ENCODE measurements around the gene ZNF681.

ZNF681 gene

DNA sequence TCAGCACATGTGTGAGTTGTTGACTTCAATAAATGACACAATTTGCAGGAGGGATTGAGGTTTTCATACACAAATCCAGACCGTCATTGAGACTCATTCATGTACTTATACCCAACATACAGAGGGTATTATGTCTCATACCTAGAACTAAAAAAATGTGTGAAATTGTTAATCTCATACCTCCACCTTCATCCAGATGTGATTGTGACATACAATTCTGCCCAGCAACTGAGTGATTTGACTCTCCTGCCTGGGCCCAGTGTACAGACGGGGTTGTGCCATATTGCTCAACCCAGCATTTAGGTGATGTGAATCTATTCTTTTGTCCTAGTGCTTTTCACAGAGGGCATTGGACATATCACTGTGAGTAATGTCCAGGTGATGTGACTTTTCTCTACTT is 12.6 kb upstream of the ZNF681 start:
- TF ChIP-seq YY1 (IDR thresholded peaks at IDR 0.05; ENCODE audit: low read depth): no peak
- TF ChIP-seq TAF1 (IDR thresholded peaks at IDR 0.05; ENCODE audit: low read depth): no peak
- no peak for TF ChIP-seq NFIC (IDR thresholded peaks at IDR 0.05)
- no peak for TF ChIP-seq EP300 (IDR thresholded peaks at IDR 0.05; ENCODE audit: borderline replicate concordance)
- TF ChIP-seq ZBTB7A (IDR thresholded peaks at IDR 0.05; ENCODE audit: low read depth): no peak
- TF ChIP-seq, protein P1, sequence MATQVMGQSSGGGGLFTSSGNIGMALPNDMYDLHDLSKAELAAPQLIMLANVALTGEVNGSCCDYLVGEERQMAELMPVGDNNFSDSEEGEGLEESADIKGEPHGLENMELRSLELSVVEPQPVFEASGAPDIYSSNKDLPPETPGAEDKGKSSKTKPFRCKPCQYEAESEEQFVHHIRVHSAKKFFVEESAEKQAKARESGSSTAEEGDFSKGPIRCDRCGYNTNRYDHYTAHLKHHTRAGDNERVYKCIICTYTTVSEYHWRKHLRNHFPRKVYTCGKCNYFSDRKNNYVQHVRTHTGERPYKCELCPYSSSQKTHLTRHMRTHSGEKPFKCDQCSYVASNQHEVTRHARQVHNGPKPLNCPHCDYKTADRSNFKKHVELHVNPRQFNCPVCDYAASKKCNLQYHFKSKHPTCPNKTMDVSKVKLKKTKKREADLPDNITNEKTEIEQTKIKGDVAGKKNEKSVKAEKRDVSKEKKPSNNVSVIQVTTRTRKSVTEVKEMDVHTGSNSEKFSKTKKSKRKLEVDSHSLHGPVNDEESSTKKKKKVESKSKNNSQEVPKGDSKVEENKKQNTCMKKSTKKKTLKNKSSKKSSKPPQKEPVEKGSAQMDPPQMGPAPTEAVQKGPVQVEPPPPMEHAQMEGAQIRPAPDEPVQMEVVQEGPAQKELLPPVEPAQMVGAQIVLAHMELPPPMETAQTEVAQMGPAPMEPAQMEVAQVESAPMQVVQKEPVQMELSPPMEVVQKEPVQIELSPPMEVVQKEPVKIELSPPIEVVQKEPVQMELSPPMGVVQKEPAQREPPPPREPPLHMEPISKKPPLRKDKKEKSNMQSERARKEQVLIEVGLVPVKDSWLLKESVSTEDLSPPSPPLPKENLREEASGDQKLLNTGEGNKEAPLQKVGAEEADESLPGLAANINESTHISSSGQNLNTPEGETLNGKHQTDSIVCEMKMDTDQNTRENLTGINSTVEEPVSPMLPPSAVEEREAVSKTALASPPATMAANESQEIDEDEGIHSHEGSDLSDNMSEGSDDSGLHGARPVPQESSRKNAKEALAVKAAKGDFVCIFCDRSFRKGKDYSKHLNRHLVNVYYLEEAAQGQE (IDR thresholded peaks at IDR 0.05; ENCODE audit: low read depth): no peak
- no peak for TF ChIP-seq TEAD4 (IDR thresholded peaks at IDR 0.05)
- no peak for TF ChIP-seq TCF12 (IDR thresholded peaks at IDR 0.05; ENCODE audit: low read depth)
- no peak for TF ChIP-seq FOXM1 (IDR thresholded peaks at IDR 0.05; ENCODE audit: borderline replicate concordance, low read depth)
- TF ChIP-seq, protein P2, sequence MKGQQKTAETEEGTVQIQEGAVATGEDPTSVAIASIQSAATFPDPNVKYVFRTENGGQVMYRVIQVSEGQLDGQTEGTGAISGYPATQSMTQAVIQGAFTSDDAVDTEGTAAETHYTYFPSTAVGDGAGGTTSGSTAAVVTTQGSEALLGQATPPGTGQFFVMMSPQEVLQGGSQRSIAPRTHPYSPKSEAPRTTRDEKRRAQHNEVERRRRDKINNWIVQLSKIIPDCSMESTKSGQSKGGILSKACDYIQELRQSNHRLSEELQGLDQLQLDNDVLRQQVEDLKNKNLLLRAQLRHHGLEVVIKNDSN (IDR thresholded peaks at IDR 0.05): no peak
- TF ChIP-seq, protein P3, sequence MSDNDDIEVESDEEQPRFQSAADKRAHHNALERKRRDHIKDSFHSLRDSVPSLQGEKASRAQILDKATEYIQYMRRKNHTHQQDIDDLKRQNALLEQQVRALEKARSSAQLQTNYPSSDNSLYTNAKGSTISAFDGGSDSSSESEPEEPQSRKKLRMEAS (IDR thresholded peaks at IDR 0.05): no peak
- no peak for TF ChIP-seq CREB1 (IDR thresholded peaks at IDR 0.05; ENCODE audit: low read depth)
- no peak for TF ChIP-seq RAD21 (IDR thresholded peaks at IDR 0.05; ENCODE audit: low read depth)
- TF ChIP-seq EGR1 (IDR thresholded peaks at IDR 0.05): no peak
- no peak for TF ChIP-seq CEBPB (IDR thresholded peaks at IDR 0.05)

DNA sequence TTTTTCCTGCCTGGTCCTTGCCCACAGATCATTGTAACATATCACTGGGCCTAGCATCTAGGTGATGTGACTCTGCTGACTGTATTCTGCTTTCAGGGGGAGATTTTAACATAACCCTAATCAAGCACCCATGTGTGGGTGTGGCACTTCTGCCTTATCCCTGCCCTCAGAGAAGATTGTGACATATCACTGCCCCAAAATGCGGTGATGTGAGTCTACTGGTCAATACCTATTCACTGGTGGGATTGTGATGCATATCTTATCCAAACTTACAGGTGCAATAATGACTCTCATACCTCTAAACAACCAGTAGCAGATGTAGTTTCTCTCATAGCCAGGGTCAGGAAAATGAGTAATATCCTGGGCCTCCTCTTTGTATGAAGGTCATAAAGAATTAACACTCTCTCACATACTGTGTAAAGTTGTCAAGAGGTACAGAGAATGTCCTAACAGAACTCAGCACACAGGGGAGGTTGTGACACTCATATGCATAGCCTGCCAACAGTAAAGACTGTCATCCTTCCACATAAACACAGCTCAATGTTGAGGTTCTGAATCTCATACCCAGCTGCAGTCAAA is 12.1 kb upstream of the ZNF681 start:
- TF ChIP-seq, protein P3 (IDR thresholded peaks at IDR 0.05): no peak
- TF ChIP-seq CEBPB (IDR thresholded peaks at IDR 0.05) (no peak), TCF12 (IDR thresholded peaks at IDR 0.05; ENCODE audit: low read depth) (no peak), EP300 (IDR thresholded peaks at IDR 0.05; ENCODE audit: borderline replicate concordance) (no peak), EGR1 (IDR thresholded peaks at IDR 0.05) (no peak), RAD21 (IDR thresholded peaks at IDR 0.05; ENCODE audit: low read depth) (no peak), TAF1 (IDR thresholded peaks at IDR 0.05; ENCODE audit: low read depth) (no peak), FOXM1 (IDR thresholded peaks at IDR 0.05; ENCODE audit: borderline replicate concordance, low read depth) (no peak), TEAD4 (IDR thresholded peaks at IDR 0.05) (no peak), CREB1 (IDR thresholded peaks at IDR 0.05; ENCODE audit: low read depth) (no peak), YY1 (IDR thresholded peaks at IDR 0.05; ENCODE audit: low read depth) (no peak), NFIC (IDR thresholded peaks at IDR 0.05) (no peak), ZBTB7A (IDR thresholded peaks at IDR 0.05; ENCODE audit: low read depth) (no peak)
- TF ChIP-seq, protein P1 (IDR thresholded peaks at IDR 0.05; ENCODE audit: low read depth): no peak
- TF ChIP-seq, protein P2 (IDR thresholded peaks at IDR 0.05): no peak

DNA sequence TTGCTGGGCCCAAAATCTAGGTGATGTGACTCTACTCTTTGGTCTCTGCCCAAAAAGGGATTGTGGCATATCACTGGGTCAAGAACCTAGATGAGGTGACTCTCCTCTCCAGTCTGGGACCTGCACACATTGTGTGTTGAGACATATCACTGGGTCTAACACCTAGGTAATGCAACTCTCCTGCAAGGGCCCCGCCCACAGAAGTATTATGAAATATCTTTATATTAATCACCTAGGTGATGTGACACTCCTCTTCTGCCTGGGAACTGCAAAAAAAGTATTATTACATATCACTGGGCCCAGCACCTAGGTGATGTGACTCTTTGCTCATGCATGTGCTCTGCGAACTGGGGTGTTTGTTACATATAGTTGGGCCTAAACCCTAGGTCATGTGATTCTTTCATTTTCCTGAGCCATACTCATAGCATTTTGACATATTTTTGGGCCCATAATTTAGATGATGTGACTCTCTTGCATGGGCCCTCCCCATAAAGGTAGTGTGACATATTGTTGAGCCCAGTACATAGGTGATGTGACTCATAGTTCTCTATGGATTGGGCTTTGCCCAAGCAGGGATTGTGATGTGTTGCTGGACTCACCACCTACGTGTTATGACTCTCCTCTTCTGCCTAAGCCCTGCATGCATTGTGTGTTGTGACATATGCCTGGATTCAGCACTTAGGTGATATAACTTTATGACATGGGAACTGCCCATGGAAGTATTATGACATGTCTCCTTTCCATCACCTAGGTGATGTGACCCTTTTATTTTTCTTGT is 11.2 kb upstream of the ZNF681 start:
- TF ChIP-seq NFIC (IDR thresholded peaks at IDR 0.05) (no peak), TEAD4 (IDR thresholded peaks at IDR 0.05) (no peak), TCF12 (IDR thresholded peaks at IDR 0.05; ENCODE audit: low read depth) (no peak), ZBTB7A (IDR thresholded peaks at IDR 0.05; ENCODE audit: low read depth) (no peak), TAF1 (IDR thresholded peaks at IDR 0.05; ENCODE audit: low read depth) (no peak), CREB1 (IDR thresholded peaks at IDR 0.05; ENCODE audit: low read depth) (no peak), EGR1 (IDR thresholded peaks at IDR 0.05) (no peak), YY1 (IDR thresholded peaks at IDR 0.05; ENCODE audit: low read depth) (no peak), EP300 (IDR thresholded peaks at IDR 0.05; ENCODE audit: borderline replicate concordance) (no peak)
- TF ChIP-seq, protein P2 (IDR thresholded peaks at IDR 0.05): no peak
- TF ChIP-seq, protein P3 (IDR thresholded peaks at IDR 0.05): no peak
- TF ChIP-seq, protein P1 (IDR thresholded peaks at IDR 0.05; ENCODE audit: low read depth): no peak
